ENCODE results near the gene MAP1B.

Gene MAP1B

DNA sequence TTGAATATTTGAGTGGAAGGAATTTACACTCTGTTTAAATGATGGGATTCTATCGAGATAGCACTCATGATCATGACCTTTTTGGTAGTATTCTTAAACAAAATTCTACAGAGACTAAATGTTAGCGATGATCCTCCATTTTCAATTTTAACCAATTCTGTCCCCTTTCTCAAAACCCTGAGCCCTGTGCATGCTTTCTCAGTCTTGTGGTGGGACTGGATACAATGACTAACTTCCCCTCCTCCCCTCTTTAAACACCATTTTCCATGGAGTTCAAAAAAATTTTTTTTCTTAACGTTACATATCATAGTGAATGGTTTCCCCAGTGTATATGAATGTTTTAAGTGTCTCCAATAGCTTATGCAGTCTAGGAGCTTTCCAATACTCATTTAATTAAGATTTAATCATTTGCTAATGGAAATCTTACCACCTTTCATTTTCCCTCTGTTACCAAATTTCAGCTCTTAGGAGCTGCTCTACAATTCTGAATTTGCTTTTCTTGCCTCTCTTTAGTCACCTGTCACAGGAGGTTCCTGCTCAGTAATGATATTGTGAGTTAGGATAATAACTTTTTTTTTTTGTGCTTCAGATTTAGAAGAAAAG is 101.2 kb downstream of the MAP1B start:
- H3K9me3 ChIP-seq (ENCODE audit: control insufficient read depth, insufficient read depth, low read length), result no peaks in the 10 kb centered on the region
- no peak overlapping the region for H3K27ac ChIP-seq (ENCODE audit: low read depth, low read length)
- H3K27me3 ChIP-seq (ENCODE audit: control insufficient read depth, insufficient read depth, low read length), result no peaks in the 10 kb centered on the region
- no peak overlapping the region for H3K4me3 ChIP-seq (ENCODE audit: low read depth, low read length)
- H3K9ac ChIP-seq (ENCODE audit: low read depth, low read length), result no peak overlapping the region
- peaks cover 31% of the 10 kb centered on the region for H3K4me1 ChIP-seq (ENCODE audit: control insufficient read depth, insufficient read depth, low read length)
- H3K36me3 ChIP-seq (ENCODE audit: control insufficient read depth, insufficient read depth, low read length), result peaks cover 49% of the 10 kb centered on the region

DNA sequence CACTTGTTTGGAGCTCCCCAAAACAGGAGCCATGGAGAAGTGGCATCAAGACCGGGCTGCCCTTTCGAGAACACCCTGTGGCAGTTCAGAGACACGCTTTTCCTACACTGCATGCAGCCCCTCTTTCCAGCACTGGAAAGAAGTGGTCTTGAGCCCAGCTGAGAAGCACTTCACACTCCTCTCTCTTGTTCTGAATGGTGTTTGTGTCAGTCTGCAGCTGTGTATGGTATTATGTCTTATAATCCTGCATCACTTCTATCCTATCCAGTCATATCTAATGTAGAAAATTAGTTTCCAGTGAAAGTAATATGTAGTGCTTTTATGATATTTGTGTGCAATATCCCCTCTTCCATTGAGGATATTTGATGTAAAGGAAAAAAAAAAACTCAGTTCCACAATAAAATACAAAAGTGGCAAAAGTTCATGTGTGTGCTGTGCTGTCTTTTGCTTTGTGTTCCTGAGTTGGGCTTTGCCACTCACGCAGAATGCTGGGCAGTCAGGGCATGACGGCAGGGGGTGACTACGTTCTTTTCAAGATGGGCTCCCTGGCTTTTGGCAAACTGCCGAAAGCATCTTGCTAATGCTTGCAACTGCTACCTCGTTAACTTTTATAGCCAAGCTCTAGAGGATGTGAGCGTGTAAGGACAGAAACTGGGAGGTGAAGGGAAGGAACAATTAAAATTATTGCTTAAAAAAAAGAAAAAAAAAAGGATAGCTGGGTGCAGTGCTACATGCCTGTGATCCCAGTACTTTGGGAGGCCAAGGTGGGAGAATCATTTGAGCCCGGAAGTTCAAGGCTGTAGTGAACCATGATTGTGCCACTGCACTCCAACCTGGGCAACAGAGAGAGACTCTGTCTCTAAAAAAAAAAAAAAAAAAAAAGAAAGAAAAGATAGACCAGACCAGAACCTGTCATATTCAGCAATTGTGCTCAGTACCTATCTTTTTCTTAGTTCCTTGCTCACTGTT is 102.2 kb downstream of the MAP1B start:
- H3K4me3 ChIP-seq (ENCODE audit: low read depth, low read length), result no peak overlapping the region
- no peaks in the 10 kb centered on the region for H3K27me3 ChIP-seq (ENCODE audit: control insufficient read depth, insufficient read depth, low read length)
- peaks cover 31% of the 10 kb centered on the region for H3K4me1 ChIP-seq (ENCODE audit: control insufficient read depth, insufficient read depth, low read length)
- H3K9me3 ChIP-seq (ENCODE audit: control insufficient read depth, insufficient read depth, low read length), result no peaks in the 10 kb centered on the region
- peaks cover 39% of the 10 kb centered on the region for H3K36me3 ChIP-seq (ENCODE audit: control insufficient read depth, insufficient read depth, low read length)
- peak overlapping the region; percentile 24 for H3K27ac ChIP-seq (ENCODE audit: low read depth, low read length)
- no peak overlapping the region for H3K9ac ChIP-seq (ENCODE audit: low read depth, low read length)

DNA sequence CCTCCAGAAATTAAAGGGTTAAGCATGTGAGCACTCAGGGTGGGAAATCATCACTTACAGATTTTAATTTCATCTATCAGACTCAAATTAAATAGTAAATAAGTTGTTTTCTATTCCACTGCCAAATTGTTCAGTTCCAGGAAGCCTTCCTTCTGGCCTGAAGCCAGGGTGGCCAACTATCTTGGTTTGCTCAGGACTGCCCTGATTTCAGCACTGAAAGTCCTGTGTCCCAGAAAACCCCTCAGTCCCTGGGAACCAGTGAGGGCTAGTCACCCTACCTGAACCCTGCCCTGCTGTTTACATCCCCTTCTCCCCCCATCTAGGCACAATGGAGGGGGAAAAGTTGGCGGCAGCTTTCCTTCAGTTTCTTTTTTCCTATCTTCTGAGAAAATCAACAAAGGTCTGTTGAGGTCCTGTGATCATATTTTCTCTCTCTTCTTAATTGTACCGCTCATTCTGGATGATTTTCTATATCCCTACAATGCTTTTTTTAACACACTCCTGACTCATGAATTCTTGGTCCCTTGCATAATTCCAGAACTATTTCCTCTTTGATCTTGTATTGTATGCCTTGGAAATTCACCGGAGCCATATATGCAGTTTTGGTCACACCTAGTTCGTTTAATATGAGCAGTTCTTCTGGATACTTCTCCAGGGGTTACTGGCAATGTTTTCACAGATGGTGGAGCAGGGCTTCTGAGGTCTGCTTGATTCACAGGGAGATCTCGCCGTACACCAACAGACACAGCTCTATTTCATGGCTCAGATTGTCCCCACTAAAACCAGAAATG is 103.8 kb downstream of the MAP1B start:
- Histone ChIP-seq H3K27me3 (ENCODE audit: control insufficient read depth, insufficient read depth, low read length) (no peaks in the 10 kb centered on the region), H3K4me3 (ENCODE audit: low read depth, low read length) (no peak overlapping the region), H3K27ac (ENCODE audit: low read depth, low read length) (peak overlapping the region; percentile 40), H3K9me3 (ENCODE audit: control insufficient read depth, insufficient read depth, low read length) (no peaks in the 10 kb centered on the region), H3K9ac (ENCODE audit: low read depth, low read length) (no peak overlapping the region), H3K4me1 (ENCODE audit: control insufficient read depth, insufficient read depth, low read length) (peaks cover 37% of the 10 kb centered on the region), H3K36me3 (ENCODE audit: control insufficient read depth, insufficient read depth, low read length) (peaks cover 23% of the 10 kb centered on the region)

DNA sequence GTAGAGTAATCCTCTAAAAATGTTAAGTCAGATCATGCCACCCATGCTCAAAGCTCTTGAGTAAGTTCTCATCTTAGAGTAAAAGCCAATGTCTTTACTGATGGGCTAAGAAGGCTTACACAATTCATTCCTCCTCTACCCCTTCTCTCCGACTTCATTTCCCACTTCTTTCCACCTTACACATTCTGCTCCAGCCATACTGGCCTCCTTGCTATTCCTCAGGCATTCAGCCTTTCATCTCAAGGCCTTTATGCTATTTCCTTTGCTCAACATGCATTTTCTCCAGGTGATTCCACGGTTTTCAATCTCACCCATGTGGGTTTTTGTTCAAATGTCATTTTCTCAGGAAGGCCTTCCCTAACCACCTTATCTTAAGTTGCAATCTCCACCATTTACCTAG is 104.9 kb downstream of the MAP1B start:
- Histone ChIP-seq H3K27ac (ENCODE audit: low read depth, low read length) (no peak overlapping the region), H3K27me3 (ENCODE audit: control insufficient read depth, insufficient read depth, low read length) (no peaks in the 10 kb centered on the region), H3K36me3 (ENCODE audit: control insufficient read depth, insufficient read depth, low read length) (peaks cover 17% of the 10 kb centered on the region), H3K9ac (ENCODE audit: low read depth, low read length) (no peak overlapping the region), H3K4me1 (ENCODE audit: control insufficient read depth, insufficient read depth, low read length) (peaks cover 38% of the 10 kb centered on the region), H3K4me3 (ENCODE audit: low read depth, low read length) (no peak overlapping the region), H3K9me3 (ENCODE audit: control insufficient read depth, insufficient read depth, low read length) (no peaks in the 10 kb centered on the region)

DNA sequence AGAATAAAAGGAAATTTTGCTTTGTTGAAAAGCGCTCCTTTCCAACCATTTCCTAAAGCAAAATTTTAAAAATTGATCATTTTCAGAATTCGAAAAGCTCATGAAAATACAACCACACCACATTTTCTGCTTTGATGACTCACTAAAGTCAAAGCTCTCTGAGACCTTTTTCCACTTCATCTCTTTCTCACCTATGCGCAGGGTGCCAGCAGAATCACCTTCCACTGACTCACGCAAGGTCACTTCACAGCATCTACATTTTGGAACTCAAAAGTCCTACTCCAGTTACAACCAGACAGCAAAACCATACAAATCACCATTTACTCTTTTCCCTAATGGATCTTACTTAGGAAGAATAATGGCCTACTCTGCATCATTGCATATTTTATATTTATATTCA is 106.2 kb downstream of the MAP1B start:
- Histone ChIP-seq H3K4me3 (ENCODE audit: low read depth, low read length) (no peak overlapping the region), H3K9me3 (ENCODE audit: control insufficient read depth, insufficient read depth, low read length) (no peaks in the 10 kb centered on the region), H3K27ac (ENCODE audit: low read depth, low read length) (no peak overlapping the region), H3K27me3 (ENCODE audit: control insufficient read depth, insufficient read depth, low read length) (no peaks in the 10 kb centered on the region), H3K36me3 (ENCODE audit: control insufficient read depth, insufficient read depth, low read length) (peaks cover 18% of the 10 kb centered on the region), H3K9ac (ENCODE audit: low read depth, low read length) (no peak overlapping the region), H3K4me1 (ENCODE audit: control insufficient read depth, insufficient read depth, low read length) (peaks cover 35% of the 10 kb centered on the region)

DNA sequence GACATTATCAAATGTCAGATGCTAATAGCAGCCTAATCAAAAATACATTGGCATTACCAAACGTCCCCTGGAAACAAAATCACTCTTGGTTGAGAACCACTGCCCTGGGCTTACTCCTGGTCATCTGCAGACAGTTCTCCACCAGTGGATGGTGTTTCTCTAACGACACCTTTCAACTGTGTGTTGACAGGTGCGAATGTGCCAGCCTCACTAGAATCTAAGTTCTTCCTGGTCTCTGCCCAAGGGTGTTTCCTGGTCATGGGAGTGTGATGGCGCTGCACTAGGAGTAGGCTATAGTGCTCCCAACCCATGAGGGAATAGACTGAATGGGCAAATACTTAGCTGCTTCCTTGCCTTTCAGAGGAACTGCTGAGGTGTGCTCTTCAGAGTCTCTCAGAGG is 106.9 kb downstream of the MAP1B start:
- Histone ChIP-seq H3K9me3 (ENCODE audit: control insufficient read depth, insufficient read depth, low read length) (no peaks in the 10 kb centered on the region), H3K27ac (ENCODE audit: low read depth, low read length) (no peak overlapping the region), H3K4me1 (ENCODE audit: control insufficient read depth, insufficient read depth, low read length) (peaks cover 29% of the 10 kb centered on the region)

DNA sequence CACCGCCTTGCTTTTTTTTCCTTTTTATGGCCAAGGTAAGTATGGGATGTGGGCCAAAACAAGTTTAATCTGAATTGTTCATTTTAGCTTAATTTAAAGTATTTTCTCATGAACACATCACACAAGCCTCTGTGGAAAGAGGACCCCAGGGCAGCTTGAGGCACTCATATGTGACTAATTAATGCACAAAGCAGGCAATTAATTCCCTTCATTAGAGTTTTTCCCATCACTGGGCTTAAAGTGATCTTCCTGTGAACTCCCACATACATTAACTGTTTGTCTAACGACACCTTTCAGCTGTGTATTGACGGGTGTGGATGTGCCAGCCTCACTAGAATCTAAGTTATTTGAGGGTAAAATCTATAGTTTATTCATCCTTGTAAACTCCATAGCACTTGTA is 109.5 kb downstream of the MAP1B start:
- no peaks in the 10 kb centered on the region for H3K9me3 ChIP-seq (ENCODE audit: control insufficient read depth, insufficient read depth, low read length)
- peaks cover 51% of the 10 kb centered on the region for H3K36me3 ChIP-seq (ENCODE audit: control insufficient read depth, insufficient read depth, low read length)
- no peaks in the 10 kb centered on the region for H3K27me3 ChIP-seq (ENCODE audit: control insufficient read depth, insufficient read depth, low read length)

More for the DNA sequence above, 106.9 kb downstream of the MAP1B start:
- Histone ChIP-seq H3K36me3 (ENCODE audit: control insufficient read depth, insufficient read depth, low read length) (peaks cover 25% of the 10 kb centered on the region), H3K4me3 (ENCODE audit: low read depth, low read length) (no peak overlapping the region), H3K27me3 (ENCODE audit: control insufficient read depth, insufficient read depth, low read length) (no peaks in the 10 kb centered on the region), H3K9ac (ENCODE audit: low read depth, low read length) (no peak overlapping the region)

DNA sequence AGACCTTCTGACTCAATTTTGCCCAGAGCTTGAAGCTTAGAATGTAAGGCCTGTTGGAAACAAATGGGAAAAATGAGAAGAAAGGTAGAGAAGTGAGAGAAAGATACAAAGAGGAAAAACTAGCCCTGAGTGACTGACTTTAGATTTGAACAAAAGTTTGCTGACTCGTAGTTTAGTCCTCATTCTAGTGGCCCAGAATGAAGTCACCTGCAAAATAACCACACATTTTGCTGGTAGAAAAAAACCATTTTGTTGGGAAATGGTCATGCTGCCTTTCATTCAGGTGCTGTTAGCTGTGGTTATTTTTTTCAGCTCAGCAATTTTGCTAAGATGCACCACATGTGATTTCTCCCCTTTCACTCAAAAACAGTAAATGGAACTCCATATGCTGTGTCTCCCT is 113.8 kb downstream of the MAP1B start:
- no peak overlapping the region for H3K9ac ChIP-seq (ENCODE audit: low read depth, low read length)
- H3K27ac ChIP-seq (ENCODE audit: low read depth, low read length), result no peak overlapping the region
- 0 out of 2 replicates have a peak, but pooled peaks cover under 1% of the 10 kb centered on the region for H3K4me1 ChIP-seq (ENCODE audit: control insufficient read depth, insufficient read depth, low read length)
- peaks cover 94% of the 10 kb centered on the region for H3K36me3 ChIP-seq (ENCODE audit: control insufficient read depth, insufficient read depth, low read length)
- H3K4me3 ChIP-seq (ENCODE audit: low read depth, low read length), result no peak overlapping the region
- H3K27me3 ChIP-seq (ENCODE audit: control insufficient read depth, insufficient read depth, low read length), result no peaks in the 10 kb centered on the region
- H3K9me3 ChIP-seq (ENCODE audit: control insufficient read depth, insufficient read depth, low read length), result no peaks in the 10 kb centered on the region

More for the DNA sequence above, 109.5 kb downstream of the MAP1B start:
- H3K9ac ChIP-seq (ENCODE audit: low read depth, low read length), result no peak overlapping the region
- peaks cover 7% of the 10 kb centered on the region; the same call in 1 of the 2 replicates for H3K4me1 ChIP-seq (ENCODE audit: control insufficient read depth, insufficient read depth, low read length)
- no peak overlapping the region for H3K4me3 ChIP-seq (ENCODE audit: low read depth, low read length)
- no peak overlapping the region for H3K27ac ChIP-seq (ENCODE audit: low read depth, low read length)

DNA sequence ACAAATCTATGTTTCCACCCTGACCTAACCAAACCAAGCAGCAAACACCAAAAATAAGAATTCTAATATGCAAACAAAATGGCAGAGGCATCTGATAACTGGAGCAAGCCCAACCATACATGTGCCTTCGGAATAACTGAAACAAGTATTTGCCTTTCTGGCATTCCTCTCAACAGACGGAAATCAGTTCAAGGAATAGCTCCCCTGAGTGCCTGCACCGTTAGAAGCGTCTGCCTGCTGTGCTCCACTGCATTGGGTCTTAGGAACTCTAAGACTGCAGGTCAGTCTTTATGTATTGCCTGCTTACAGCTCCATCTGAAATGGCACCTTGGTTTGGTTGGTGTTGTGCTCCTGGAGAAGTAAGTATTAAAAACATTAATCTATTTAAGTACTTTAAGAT is 114.3 kb downstream of the MAP1B start:
- H3K4me1 ChIP-seq (ENCODE audit: control insufficient read depth, insufficient read depth, low read length), result no peaks in the 10 kb centered on the region
- no peaks in the 10 kb centered on the region for H3K9me3 ChIP-seq (ENCODE audit: control insufficient read depth, insufficient read depth, low read length)
- H3K36me3 ChIP-seq (ENCODE audit: control insufficient read depth, insufficient read depth, low read length), result peaks cover 98% of the 10 kb centered on the region
- H3K27me3 ChIP-seq (ENCODE audit: control insufficient read depth, insufficient read depth, low read length), result no peaks in the 10 kb centered on the region
- no peak overlapping the region for H3K27ac ChIP-seq (ENCODE audit: low read depth, low read length)
- no peak overlapping the region for H3K4me3 ChIP-seq (ENCODE audit: low read depth, low read length)
- no peak overlapping the region for H3K9ac ChIP-seq (ENCODE audit: low read depth, low read length)

DNA sequence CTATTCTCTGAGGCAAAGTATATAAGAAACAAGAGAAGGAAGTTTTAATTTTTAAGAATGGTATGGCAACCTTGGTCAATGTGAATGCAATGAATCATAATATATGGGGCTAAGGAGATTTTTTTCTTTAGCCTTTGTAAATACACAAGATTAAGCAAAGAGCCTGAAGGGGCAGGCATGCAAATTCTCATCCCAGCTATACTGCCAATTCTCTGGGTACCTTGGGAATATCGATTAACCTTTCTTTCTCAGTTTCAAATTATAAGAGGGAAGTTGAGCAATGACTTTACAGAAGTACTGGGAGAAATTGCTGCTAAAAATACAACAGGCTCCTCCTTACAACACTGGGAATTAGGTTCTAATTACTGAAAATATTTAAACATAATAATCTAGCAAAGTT is 115.2 kb downstream of the MAP1B start:
- H3K36me3 ChIP-seq (ENCODE audit: control insufficient read depth, insufficient read depth, low read length), result peaks cover 100% of the 10 kb centered on the region

More for the DNA sequence above, 115.2 kb downstream of the MAP1B start:
- Histone ChIP-seq H3K9ac (ENCODE audit: low read depth, low read length) (no peak overlapping the region), H3K9me3 (ENCODE audit: control insufficient read depth, insufficient read depth, low read length) (no peaks in the 10 kb centered on the region), H3K4me1 (ENCODE audit: control insufficient read depth, insufficient read depth, low read length) (no peaks in the 10 kb centered on the region), H3K4me3 (ENCODE audit: low read depth, low read length) (no peak overlapping the region), H3K27ac (ENCODE audit: low read depth, low read length) (no peak overlapping the region), H3K27me3 (ENCODE audit: control insufficient read depth, insufficient read depth, low read length) (no peaks in the 10 kb centered on the region)

All from HUES48 (cell line).